Hematopoietic multipotent progenitor cell treated with erythropoietin and hydrocortisone succinate and interleukin-3 and kit ligand, for 15 days (in vitro differentiated cells): ENCODE measurements around the gene JUP.

Source experiments
- DNase-seq: peaks from one replicate; pipeline ENCODE4 v3.0.0-alpha.2; 2015; ENCODE audit warnings: low spot score

Gene JUP

DNA sequence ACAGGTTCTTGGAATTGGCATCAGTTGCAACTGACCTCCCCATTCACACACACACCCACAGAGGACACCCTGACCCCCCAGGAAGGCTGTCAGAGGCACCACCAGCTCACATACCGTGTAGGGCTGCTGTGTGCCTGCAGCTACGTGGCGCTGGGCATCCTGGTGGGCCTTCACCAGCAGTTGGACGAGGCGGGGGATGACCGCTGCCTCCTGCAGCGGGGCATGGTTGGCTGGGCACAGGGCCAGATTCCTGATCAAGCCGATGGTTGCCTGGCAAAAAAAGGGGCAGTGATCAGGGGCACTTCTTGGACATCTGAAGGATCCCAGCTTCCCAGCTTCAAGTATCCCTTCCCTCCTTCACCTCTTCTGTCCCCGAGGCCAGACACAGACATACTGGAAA lies 27.9 kb downstream of the JUP start:
- no peak for DNase-seq

DNA sequence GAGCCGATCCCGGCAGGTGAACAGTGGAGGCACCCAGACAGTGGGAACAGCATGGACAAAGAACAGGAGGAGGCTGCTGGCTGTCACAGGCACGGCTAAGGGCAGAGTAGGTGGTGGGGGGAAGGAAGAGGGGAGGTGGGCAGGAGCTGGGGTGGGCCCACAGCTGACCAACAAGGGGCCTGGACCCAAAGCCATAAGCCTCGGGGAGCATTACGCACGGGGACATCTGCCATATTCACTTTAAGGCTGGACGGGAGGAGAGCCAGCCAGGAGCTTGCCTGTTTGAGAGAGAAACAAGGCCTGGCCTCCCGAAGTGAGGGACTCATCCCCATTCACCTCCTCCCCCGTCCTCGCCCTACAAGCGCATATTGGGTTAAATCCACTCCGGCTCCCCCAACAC lies 32.4 kb downstream of the JUP start:
- DNase-seq = no peak

DNA sequence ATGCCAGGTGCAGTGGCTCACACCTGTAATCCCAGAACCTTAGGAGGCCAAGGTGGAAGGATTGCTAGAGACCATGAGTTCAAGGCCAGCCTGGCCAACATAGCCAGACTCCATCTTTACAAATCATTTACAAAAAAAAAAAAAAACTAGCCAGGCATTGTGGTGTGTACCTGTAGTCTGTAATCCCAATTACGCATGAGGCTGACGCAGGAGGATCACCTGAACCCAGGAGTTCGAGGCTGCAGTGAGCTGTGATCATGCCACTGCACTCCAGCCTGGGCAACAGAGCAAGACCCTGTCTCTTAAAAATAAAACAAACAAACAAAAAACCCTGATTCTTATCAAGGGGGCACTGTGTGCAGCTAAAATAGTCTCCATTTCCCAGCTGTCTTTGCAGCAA lies 35.2 kb downstream of the JUP start:
- no peak for DNase-seq

DNA sequence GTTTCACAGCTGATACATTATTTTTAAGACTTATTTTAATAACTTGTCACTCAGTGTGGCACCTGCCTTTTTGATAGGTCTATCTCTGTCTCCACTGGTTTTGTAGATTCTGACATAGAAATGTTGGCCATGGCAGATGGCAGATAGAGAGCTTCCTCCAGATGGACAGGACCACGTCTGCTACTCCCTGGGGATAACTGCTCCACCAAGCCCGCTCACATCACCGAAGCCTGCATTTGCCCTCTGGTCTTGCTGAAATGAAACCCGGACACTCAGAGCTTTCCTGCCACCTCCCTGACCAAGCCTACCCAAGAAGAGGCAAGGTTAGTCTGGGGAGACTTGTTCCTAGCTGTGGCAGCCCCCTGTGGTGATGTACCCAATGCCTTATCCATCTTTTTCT lies 35.6 kb downstream of the JUP start:
- no peak for DNase-seq

DNA sequence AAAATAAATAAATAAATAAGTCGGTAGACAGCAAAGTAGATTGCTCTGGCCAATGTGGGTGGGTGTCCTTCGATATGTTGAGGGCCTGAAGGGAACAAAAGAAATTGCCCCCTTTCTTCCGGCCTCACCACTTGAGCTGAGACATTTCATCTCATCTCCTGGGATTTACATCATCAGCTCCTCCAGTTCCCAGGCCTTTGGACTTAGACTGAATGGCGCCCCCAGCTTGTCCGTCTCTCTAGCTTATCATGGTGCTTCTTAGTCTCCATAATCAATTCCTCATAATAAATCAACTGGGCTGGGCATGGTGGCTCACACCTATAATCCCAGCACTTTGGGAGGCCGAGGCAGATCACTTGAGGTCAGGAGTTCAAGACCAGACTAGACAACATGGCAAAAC lies 38.2 kb downstream of the JUP start:
- DNase-seq = no peak

DNA sequence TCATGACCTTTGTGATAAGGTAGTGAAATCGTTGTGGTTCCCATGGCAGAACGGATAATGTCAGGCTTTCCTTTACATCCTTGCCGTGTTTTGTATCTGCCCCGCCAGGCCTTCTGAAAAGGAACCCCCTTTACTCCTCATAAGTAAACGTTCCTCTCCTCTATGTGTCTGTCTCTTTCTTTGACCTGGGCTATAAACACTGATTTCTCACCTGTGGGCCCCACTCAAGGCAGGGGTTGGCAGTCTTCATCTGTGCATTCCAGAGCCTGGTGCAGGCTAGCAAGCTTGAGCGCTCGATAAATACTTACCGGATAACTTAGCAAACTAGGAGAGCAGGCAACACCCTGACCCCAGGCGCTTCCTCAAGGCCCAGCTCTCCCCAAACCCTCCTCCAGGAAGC lies 44.8 kb downstream of the JUP start:
- DNase-seq = no peak

DNA sequence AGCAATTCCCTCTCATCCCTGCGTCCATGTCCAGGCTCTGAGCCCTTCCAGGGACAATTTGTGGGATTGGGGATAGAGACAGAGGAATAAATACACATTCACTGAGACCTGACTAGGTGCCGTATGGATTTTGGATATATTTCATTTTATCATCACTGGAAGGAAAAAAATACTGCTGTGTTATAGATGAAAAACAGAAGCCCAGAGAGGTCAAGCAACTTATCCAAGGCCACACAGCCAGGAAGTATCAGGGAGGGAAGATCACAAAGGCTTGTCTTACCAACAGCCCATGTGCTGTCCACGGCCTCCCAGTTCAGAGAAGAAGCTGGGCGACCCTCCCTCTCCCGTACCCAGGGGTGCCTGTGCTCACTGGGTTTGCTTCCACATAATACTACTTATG lies 46.0 kb downstream of the JUP start:
- no peak for DNase-seq

DNA sequence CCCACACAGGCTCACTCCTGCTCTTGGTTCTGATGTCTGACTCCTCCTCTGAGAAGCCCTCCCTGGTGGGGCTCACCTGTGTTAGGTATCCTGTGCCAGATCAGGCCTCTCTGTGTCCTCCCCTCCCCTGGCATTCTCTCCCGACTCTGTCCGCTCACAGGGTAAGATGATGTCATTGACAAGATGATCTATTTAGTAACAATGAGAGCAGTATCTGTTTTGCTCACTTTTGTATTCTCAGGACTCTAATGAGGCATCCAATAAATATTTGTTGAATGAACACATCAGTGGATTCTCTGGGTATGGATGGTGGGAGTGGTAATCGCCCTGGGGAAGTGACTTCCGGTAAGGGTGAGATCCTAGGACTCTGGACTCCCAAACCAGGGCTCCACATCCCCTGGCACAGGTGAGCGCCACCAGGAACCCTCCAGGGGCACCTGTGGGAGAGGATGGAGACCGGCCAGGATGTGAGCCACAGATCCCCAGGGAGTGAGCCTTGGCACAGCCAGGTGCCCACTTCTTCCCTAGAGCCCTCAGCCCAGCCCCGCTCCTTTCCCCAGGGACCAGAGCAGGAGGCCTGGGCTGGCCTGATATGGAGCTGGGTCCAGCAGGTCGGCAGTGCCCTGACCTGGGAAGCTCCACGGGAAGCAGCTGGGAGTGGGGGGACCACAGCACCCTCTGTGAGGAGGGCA lies 46.7 kb downstream of the JUP start:
- no peak for DNase-seq

DNA sequence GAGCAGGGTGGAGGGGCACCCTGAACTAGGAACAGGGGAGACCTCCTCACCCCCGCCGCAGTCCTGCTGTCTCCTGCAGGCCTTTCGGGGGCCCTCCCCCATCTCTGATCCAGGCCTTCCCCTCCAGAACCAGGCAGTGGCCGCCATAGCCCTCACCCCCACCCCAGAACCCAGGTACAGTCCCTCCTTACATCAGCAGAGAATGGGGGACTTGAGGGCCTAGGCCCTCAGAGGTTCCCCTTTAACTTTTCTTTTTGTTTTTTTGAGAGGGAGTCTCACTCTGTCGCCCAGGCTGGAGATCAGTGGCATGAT lies 47.8 kb downstream of the JUP start:
- no peak for DNase-seq

DNA sequence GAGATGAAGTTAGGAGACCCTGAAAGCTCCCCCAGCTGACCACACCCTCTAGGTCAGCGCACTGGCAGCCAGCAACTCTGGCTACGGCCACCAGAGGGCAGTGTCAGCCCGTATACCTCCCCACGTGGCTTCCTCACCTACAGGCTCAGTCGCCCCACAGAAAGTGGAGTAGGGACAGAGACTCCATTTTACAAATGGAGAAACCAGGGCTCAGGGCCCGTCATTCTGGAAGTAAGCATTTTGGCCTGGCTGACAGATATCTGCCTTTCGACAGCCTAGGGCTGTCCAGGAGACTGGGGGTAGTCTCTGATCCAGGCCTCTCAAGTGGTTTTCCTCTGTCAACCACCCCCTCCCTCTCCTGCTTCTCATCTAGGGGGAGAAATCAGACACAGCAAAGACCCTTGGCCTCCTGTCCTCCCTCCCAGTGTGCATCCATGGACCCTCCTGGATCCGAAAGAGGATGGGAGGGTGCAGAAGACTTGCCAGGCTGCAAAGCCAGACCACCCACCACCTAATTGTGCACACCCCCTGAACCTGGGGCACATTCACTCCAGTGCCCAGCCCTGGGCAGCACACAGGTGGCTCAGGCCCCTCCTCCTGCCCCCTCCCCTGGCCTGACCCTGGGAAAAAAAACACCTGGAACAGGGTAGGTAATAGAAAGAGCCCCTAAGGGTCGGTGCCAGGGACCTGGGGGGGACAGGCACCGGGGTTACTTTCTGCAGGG lies 48.3 kb downstream of the JUP start:
- DNase-seq = peak; percentile 79

DNA sequence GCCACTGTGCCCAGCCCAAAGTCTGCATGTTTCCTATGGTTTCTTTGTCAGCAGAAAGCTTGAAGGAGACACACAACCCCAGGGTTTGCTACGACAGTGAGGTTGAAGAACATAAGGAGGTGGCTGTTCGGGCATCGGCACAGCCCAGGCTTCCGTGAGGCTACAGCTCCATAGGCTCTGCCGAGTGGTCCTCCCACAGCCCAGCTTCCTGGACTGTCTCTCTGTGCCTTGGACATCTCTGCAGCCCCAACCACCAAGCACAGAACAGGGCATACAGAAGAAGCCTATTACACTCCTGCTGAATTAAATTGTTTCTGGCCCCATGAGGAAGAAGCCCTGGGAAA lies 48.9 kb downstream of the JUP start:
- DNase-seq = no peak

DNA sequence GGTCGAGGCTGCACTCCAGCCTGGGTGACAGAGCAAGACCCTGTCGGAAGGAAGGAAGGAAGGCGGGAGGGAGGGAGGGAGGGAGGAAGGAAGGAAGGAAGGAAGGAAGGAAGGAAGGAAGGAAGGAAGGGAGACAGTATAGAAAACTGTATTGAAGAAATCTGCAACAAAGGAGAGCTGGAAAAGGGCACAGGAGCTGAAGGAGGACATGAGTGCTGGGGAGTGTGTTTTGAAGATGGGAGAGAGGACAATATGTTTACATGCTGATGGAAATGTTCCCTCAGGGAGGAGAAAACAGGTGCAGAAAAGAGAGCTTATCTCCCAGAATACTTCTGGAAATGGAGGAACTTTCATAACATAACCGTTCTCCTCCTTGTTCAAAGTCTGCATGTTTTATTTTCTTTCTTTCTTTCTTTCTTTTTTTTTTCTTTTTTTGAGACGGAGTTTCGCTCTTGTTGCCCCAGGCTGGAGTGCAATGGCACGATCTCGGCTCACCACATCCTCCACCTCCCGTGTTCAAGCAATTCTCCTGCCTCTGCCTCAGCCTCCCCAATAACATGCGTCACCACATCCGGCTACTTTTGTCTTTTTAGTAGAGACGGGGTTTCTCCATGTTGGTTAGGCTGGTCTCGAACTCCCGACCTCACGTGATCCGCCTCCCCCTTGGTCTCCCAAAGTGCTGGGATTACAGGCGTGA lies 49.4 kb downstream of the JUP start:
- DNase-seq = no peak

DNA sequence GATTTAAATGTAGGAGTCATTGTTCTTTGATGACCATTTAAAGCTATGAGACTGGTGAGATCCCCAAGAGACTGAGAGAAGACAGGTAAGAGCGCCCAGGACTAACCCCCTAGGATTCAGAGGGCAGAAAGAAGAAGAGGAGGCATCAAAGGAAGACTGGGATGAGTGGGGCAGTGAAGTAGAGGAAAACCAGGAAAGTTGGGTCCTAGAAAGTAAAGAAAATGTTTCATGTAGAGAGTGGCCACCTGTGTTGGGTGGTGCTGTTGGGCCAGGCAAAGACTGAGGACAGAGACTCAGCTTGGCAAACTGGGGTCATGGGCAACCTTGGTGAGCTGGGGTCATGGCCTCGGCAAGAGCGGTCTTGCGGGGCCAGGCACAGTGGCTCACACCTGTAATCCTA lies 50.8 kb downstream of the JUP start:
- DNase-seq = no peak

DNA sequence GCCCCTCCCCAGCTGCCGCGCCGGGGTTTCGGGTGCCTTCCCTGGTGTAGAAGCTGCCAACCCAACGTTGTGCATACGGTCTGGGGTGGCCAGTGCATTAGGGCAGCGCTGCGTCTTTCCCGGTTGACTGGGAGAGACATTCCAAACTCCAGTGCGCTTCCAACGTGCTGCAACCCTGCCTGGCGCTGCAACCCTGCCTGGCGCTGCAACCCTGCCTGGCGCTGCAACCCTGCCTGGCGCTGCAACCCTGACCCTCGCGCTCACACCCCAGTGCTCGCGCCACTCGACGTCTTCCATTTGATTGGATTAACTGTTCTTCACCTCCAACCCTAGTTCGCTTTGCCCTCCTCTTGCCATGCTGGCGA lies 51.6 kb downstream of the JUP start:
- no peak for DNase-seq

DNA sequence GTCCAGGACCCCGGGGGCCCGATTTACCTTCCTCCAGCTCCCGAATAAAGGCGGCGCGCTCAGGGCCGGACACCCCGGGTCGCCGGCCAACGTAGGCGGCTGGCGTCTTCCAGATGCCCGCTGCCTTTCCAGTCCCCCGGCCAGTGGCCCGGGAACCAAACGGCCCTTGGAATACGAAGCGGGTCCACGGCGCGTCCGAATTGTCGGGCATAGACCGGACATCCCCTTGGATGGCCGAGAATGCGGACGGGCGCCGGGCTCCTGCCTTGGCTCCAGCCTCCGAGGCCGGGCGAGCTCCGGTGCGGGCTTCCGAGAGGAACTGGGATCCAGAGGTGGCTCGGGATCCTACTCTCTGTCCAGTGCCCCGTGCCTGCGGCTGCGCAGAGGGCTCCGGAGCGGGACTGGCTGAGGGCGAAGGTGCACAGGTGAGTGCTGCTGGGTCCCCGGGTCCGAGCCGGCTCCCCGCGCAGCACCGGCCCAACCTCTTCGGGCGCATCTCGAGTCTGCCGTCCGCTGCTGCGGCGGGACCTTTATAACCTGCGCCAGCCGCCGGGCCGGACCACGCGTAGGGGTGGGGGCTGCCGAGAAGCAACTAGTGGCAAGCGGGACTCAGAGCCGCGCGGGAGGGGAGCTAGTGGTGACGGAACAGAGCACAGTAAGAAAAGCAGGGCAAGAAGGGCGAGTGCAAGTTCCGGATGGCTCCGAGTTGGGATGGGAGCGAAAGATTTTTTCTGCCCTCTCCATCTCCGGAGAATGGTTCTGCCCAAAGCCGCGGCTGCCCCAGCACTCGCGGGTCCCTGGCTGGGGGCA lies 52.2 kb downstream of the JUP start, which contains the start of gene HAP1:
Gene HAP1 (minus strand): TSS at position 505 of the 810 bp plus-strand sequence. CDS start 9 bp downstream, at position 496.
- no peak for DNase-seq

DNA sequence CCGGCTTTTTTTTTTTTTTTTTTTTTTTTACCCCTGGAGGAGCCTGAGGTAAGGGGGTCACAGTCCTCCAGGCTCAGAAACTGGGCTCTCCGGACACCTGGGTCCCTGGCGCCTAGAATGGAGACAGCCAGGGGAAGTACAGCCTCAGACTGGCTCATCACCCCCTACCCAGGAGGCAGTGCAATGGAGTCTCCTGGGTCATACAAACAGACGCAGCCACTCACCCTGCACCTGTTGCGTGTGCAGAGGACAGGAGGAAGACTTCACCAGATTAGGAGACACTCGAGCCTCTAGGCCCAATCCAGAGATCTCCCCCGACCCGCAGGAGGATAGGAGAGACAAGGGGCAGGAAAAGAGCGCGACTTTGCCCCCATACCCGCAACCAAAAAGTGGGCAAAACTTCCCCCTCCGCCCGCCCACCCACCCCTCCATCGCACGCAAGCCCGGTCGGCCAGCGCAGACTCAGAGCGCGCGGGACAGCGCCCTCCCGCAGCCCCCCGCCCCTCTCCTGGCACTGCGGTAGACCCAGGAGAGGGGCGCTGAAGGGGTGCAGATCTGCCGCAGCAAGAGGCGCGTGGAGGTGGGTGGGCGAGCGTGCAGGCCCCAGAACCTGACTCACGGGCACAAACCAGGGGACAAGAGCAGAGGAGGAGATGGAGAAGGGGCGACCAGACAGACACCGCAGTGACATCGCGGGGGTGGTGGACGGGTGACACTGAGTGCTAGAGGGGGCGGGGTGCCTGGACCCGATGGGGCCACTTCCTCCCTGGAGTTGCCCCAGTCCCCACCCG lies 53.0 kb downstream of the JUP start:
- DNase-seq = no peak

DNA sequence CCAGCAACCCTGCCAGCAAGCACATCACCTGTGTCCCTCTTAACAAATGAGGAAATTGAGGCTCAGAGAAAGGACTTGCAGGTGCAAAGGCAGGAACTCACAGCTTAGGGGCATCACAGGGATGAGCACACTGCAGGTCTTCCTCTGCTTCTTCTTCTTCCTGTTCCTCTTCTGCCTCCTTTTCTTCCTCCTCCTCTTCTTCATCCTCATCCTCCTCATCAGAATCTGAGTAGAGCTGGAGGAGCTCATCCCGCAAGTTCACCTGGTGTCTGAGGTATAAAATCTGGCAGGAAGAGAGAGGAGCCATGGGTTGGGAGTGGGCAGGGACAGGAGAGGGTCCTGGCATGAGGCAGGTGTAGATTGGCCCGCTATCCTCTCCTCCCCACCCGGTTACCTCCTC lies 54.7 kb downstream of the JUP start:
- DNase-seq = no peak

DNA sequence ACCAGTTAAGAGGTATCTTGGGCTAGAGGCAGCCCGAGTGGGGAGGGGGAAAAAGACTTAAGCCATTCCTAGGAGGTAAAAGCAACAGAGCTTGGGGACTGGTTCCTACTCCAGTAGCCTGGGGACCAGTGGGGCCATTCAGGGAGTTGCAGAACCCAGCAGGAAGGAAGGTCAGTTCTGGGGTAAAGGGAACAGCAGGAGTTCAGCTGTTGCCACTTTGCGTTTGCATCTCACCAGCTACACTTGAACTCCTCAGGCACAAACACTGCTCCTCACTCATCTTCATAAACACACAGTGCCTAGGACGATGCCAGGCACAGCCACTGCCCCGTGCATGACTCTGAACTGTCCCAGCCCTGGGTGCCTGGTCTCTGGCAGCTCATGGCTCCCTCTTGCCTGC lies 56.0 kb downstream of the JUP start:
- no peak for DNase-seq

DNA sequence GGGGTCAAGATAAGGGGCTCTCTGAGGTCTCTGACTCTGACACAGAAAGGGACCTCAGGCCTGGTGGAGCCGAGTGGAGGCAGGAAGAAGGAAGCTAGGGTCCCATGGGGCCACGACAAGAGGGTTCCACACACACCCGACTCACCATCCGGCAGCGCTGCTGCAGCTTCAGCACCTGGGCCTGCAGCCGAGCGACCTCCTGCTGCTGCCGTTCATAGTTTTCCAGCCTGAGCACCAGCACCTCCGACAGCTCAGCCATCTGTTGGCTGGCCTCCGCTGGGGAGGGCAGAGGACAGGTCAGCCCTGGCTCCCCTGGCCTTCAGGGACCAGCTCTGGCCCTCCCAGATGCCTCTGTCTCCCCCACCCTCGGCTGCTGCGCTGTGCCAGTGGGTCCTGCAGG lies 58.5 kb downstream of the JUP start:
- DNase-seq = no peak

DNA sequence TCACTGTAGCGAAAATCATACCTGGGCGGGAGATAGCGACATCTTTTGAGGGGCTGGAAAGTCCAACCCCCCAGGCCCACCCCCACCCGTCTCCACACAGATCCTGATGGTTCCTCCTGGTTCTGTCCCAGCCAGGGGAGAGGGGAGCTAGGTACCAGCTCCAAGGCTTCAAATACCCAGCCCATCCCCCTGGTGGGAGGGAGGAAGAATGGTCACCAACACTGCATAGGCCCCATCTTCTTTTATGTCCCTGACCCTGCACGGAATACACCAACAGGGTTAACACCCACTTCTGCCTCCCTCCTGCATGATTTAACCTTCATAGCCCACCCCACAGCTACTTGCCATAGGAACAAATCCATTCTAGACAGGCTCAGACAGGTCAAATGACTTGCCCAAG lies 61.4 kb downstream of the JUP start:
- no peak for DNase-seq

DNA sequence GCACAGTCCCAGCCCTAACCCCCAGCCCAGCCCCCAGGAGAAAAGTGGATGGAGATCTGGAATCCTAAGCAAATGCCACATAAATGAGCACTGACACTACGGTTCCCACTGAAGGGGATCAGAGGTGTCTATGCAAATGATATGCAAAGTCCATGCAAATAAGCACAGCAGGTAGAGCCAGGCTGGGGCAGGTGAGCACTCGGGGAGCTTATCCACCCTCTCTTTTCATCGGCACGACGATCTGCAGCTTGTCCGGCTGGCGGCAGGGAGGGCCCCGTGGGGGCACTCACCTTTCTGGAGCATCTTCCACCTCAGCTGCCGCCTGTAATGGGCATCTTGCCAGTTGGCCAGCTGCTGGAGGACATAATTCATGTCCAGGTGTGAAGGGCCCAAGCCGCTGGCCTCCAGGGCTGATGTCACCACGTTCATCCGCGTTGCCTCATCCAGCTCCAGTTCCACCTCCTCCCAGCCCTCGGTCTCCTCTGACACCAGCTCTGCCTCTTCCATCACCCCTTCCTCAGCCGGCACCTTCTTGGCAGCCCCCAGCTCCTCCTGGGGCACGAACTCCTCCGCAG lies 61.9 kb downstream of the JUP start:
- DNase-seq = no peak
